ENCODE results near the gene TBC1D10A. TPM values are rescaled to one million over a fixed set of nuclear protein-coding genes. Genes with fewer than 3 reads are reported as not detected.

The TBC1D10A gene
- total and polyA plus RNA-seq, 2 donors (not counting 1 experiment from before 2014, with no cell fraction given) = 10.8 to 11.7 TPM

- H3K4me3 ChIP-seq (replicated peaks in 1 of 4; ENCODE audit: control extremely low read depth in 1 of 4, insufficient read depth in 1 of 4, low read depth in 3 of 4, low read length in 4 of 4) = no peak overlapping the region
- H3K4me1 ChIP-seq (ENCODE audit: control insufficient read depth, extremely low read depth, insufficient read depth, low read length) = peaks cover 50% of the 10 kb centered on the region
- peak overlapping the region; percentile 92 for H3K27ac ChIP-seq (ENCODE audit: insufficient read depth, low read length)
These were observed 75.0 kb downstream of the TBC1D10A start for GRCh38 chr22:30251711-30252110.

GRCh38 chr22:30250661-30251267 lies 76.0 kb downstream of the TBC1D10A start:
- Histone ChIP-seq H3K9ac (ENCODE audit: insufficient read depth, low read length) (peak overlapping the region; percentile 20), H3K27me3 (ENCODE audit: control insufficient read depth, insufficient read depth, low read length) (no peaks in the 10 kb centered on the region), H3K27ac (ENCODE audit: insufficient read depth, low read length) (peak overlapping the region; percentile 92), H4K20me1 (ENCODE audit: control insufficient read depth, extremely low read depth, insufficient read depth, low read length) (no peaks in the 10 kb centered on the region), H3K79me2 (ENCODE audit: control insufficient read depth, insufficient read depth, low read length) (peaks cover 17% of the 10 kb centered on the region), H3K36me3 (ENCODE audit: control insufficient read depth, insufficient read depth, low read length) (no peaks in the 10 kb centered on the region), H3K4me1 (ENCODE audit: control insufficient read depth, extremely low read depth, insufficient read depth, low read length) (peaks cover 47% of the 10 kb centered on the region), H3K9me3 (ENCODE audit: control insufficient read depth, insufficient read depth, low read depth, low read length) (no peaks in the 10 kb centered on the region), H3K4me2 (ENCODE audit: extremely low read depth, insufficient read depth, low read length) (no peak overlapping the region), H2AFZ (ENCODE audit: low read length) (no peak overlapping the region), H3K4me3 (replicated peaks in 1 of 4; ENCODE audit: control extremely low read depth in 1 of 4, insufficient read depth in 1 of 4, low read depth in 3 of 4, low read length in 4 of 4) (no peak overlapping the region)
- no peak for TF ChIP-seq CTCF (conservative IDR thresholded peaks at IDR 0.05 in 1 of 2, IDR thresholded peaks at IDR 0.05 in 1 of 2; ENCODE audit: low read depth in 1 of 2, low read length in 2 of 2)
- no peak for TF ChIP-seq EZH2 (IDR thresholded peaks at IDR 0.05; ENCODE audit: low read length, missing control alignments)
- peak in 1 of 2 donors; percentile 86 for DNase-seq (ENCODE audit: low read depth in 2 of 2)

More at GRCh38 chr22:30251711-30252110, 75.0 kb downstream of the TBC1D10A start:
- TF ChIP-seq CTCF (conservative IDR thresholded peaks at IDR 0.05 in 1 of 2, IDR thresholded peaks at IDR 0.05 in 1 of 2; ENCODE audit: low read depth in 1 of 2, low read length in 2 of 2) = no peak
- TF ChIP-seq EZH2 (IDR thresholded peaks at IDR 0.05; ENCODE audit: low read length, missing control alignments) = no peak
- Histone ChIP-seq H3K9me3 (ENCODE audit: control insufficient read depth, insufficient read depth, low read depth, low read length) (no peaks in the 10 kb centered on the region), H2AFZ (ENCODE audit: low read length) (no peak overlapping the region), H3K36me3 (ENCODE audit: control insufficient read depth, insufficient read depth, low read length) (no peaks in the 10 kb centered on the region), H3K9ac (ENCODE audit: insufficient read depth, low read length) (peak overlapping the region; percentile 55), H4K20me1 (ENCODE audit: control insufficient read depth, extremely low read depth, insufficient read depth, low read length) (no peaks in the 10 kb centered on the region), H3K4me2 (ENCODE audit: extremely low read depth, insufficient read depth, low read length) (no peak overlapping the region), H3K79me2 (ENCODE audit: control insufficient read depth, insufficient read depth, low read length) (peaks cover 10% of the 10 kb centered on the region), H3K27me3 (ENCODE audit: control insufficient read depth, insufficient read depth, low read length) (no peaks in the 10 kb centered on the region)
- peak; percentile 36 to 75 for DNase-seq (ENCODE audit: low read depth in 2 of 2)

GRCh38 chr22:30250039-30250565 lies 76.6 kb downstream of the TBC1D10A start:
- Histone ChIP-seq H4K20me1 (ENCODE audit: control insufficient read depth, extremely low read depth, insufficient read depth, low read length) (no peaks in the 10 kb centered on the region), H3K36me3 (ENCODE audit: control insufficient read depth, insufficient read depth, low read length) (no peaks in the 10 kb centered on the region), H3K4me1 (ENCODE audit: control insufficient read depth, extremely low read depth, insufficient read depth, low read length) (peaks cover 50% of the 10 kb centered on the region), H3K9ac (ENCODE audit: insufficient read depth, low read length) (no peak overlapping the region), H3K27ac (ENCODE audit: insufficient read depth, low read length) (no peak overlapping the region), H2AFZ (ENCODE audit: low read length) (no peak overlapping the region), H3K9me3 (ENCODE audit: control insufficient read depth, insufficient read depth, low read depth, low read length) (no peaks in the 10 kb centered on the region), H3K27me3 (ENCODE audit: control insufficient read depth, insufficient read depth, low read length) (no peaks in the 10 kb centered on the region), H3K79me2 (ENCODE audit: control insufficient read depth, insufficient read depth, low read length) (peaks cover 24% of the 10 kb centered on the region), H3K4me2 (ENCODE audit: extremely low read depth, insufficient read depth, low read length) (no peak overlapping the region), H3K4me3 (replicated peaks in 1 of 4; ENCODE audit: control extremely low read depth in 1 of 4, insufficient read depth in 1 of 4, low read depth in 3 of 4, low read length in 4 of 4) (no peak overlapping the region)
- TF ChIP-seq CTCF (conservative IDR thresholded peaks at IDR 0.05 in 1 of 2, IDR thresholded peaks at IDR 0.05 in 1 of 2; ENCODE audit: low read depth in 1 of 2, low read length in 2 of 2) (no peak), EZH2 (IDR thresholded peaks at IDR 0.05; ENCODE audit: low read length, missing control alignments) (no peak)
- DNase-seq (ENCODE audit: low read depth in 2 of 2) = no peak
